HPDE6-E6E7 (cell line): Measurements from ENCODE around the gene MAGED4.
"Not testable (repeated sequence)": the region's sequence is repeated elsewhere in the genome, so short reads cannot be mapped to it uniquely, and the experiment has no call there.

ENCODE experiments used
- DNase-seq: peaks from one replicate; pipeline ENCODE4 v3.0.0; 2011; ENCODE audit warnings: missing footprints; ENCODE audit errors: extremely low spot score

Gene MAGED4, protein sequence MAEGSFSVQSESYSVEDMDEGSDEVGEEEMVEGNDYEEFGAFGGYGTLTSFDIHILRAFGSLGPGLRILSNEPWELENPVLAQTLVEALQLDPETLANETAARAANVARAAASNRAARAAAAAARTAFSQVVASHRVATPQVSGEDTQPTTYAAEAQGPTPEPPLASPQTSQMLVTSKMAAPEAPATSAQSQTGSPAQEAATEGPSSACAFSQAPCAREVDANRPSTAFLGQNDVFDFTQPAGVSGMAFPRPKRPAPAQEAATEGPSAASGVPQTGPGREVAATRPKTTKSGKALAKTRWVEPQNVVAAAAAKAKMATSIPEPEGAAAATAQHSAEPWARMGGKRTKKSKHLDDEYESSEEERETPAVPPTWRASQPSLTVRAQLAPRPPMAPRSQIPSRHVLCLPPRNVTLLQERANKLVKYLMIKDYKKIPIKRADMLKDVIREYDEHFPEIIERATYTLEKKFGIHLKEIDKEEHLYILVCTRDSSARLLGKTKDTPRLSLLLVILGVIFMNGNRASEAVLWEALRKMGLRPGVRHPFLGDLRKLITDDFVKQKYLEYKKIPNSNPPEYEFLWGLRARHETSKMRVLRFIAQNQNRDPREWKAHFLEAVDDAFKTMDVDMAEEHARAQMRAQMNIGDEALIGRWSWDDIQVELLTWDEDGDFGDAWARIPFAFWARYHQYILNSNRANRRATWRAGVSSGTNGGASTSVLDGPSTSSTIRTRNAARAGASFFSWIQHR

DNA sequence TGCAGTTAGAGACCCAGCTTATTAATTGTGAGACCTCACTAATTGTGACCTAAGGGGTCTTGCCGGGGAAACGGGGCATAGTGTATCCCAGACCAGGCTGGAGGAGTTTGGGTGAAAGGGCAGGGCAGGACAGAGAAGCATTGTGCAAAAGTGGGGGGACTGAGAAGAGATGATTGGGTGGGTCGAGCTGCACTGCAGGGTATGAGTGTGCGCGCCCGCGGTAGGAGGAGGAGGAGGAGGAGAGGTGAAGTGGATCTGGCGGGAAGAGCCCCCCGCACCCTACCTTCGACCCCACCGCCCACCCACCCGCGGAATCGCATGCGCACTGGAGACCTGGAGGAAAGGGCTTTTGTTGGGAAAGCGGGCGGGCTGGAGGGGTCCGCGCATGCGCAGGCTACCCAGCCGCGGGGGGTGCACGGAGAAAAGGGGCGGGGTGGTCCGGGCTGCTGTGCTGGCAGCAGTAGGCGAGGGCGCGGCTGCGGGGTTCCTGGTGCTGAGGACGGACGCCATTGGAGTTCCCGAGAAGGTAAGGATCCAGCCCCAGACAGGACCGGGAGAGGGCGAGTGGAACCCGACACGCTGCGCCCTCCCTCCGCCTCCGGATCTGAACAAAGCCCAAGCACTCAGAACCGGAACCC is at the start of gene MAGED4:
Gene MAGED4, plus strand, starts transcription at position 449 of the 638 bp plus-strand sequence. CDS start 1,035 bp downstream, outside the sequence.
- not testable (repeated sequence) for DNase-seq

DNA sequence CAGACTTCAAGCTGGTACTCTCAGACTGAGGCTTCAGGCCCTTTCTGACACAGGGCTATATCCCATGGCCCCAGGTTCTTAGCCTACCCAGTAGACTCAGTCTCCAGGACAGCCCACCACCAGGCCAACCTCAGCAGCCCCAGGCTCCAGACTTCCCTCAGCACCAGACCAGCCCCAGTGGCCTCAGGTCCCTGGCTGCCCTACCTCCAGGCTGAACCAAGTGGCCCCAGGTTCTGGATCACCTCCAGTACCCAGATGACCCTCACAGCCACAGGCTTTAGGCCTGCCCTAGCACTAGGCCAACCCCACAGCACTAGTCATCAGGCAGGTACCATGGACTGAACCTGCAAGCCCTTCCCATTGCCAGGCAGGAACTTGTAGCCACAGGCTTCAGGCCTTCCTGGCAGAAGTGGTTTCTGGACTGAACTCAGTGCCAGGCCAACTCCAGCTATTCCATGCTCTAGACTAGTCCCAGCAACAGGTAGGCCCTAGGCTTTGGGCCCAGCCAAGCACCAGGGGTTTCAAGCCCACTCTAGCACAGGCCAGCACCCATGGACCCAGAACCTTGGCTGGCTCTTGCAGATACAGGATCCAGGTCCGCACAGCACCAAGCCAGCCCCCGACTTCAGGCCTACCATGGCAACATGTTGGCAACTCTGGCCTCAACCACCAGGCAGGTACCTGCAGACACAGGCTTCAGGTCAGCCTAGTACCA is 45.7 kb upstream of the MAGED4 start:
- no peak for DNase-seq

DNA sequence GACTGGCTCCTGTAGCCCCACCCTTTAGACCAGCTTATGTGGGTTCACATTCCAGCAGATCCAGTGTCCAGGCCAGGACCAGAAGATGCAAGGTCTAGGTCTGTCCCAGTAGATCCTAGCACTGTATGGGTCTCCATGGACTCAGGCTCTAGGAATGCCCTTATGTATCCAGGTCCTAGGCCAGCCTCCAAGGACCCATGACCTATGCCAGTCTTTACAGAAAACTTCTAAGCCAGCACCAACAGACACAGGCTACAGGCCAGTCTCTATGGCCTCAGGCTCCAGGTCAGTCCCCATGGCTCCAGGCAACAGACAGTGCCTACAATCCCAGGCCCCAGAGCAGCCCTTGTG is 45.2 kb upstream of the MAGED4 start:
- DNase-seq = no peak

DNA sequence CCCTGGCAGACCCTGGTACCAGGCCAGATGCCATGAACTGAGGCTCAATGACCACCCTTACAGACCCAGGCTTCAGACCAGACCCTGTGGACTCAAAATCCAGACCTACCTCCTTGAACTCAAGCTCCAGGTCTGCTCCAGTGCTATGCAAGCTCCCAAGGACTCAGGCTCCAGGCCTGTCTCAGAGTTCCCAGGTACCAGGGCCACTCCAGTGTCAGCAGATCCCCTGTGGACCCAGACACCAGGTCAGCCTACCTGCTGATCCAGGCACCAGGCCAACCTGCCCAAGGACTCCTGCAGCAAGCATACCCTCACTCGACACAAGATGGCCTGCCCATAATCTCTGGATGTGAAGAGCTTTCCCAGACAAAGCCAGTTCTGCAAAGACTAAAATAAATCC is 44.7 kb upstream of the MAGED4 start:
- DNase-seq = no peak

DNA sequence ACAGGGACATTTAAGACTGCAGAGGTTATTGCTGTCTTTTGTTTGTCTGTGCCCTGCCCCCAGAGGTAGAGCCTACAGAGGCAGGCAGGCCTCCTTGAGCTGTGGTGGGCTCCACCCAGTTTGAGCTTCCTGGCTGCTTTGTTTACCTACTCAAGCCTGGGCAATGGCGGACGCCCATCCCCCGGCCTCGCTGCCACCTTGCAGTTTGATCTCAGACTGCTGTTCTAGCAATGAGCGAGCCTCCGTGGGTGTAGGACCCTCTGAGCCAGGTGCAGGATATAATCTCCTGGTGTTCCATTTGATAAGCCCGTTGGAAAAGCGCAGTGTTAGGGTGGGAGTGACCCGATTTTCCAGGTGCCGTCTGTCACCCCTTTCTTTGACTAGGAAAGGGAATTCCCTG is 34.0 kb upstream of the MAGED4 start:
- not testable (repeated sequence) for DNase-seq

DNA sequence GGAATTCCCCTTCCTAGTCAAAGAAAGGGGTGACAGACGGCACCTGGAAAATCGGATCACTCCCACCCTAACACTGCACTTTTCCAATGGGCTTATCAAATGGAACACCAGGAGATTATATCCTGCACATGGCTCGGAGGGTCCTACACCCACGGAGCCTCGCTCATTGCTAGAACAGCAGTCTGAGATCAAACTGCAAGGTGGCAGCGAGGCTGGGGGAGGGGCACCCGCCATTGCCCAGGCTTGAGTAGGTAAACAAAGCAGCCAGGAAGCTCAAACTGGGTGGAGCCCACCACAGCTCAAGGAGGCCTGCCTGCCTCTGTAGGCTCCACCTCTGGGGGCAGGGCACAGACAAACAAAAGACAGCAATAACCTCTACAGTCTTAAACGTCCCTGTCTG is 24.5 kb upstream of the MAGED4 start:
- not testable (repeated sequence) for DNase-seq

DNA sequence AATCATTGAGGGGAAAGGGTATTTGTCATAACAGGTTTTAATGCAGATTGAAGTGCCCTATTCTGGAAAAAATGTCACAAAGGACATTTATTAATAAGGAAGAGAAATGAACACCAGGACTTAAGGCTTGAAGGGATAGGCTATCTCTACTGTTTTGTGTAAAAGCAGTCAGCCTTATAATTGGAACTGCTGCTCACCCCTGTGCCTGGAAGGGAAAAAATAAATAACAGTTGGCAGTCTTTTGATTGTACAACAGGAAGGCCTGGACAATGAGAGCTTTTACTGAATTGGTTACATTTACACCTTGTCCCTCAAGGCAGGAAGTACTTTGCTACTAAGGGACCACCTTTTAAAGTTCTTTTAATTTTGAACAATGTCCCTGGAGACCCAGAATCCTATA is 17.8 kb upstream of the MAGED4 start:
- no peak for DNase-seq

DNA sequence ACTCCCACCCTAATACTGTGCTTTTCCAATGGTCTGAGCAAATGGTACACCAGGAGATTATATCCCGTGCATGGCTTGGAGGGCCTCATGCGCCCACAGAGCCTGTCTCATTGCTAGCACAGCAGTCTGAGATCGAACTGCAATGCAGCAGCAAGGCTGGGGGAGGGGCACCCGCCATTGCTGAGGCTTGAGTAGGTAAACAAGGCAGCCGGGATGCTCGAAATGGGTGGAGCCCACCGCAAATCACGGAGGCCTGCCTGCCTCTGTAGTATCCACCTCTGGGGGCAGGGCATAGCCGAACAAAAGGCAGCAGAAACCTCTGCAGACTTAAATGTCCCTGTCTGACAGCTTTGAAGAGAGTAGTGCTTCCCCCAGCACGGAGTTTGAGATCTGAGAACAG is 13.6 kb upstream of the MAGED4 start:
- not testable (repeated sequence) for DNase-seq

DNA sequence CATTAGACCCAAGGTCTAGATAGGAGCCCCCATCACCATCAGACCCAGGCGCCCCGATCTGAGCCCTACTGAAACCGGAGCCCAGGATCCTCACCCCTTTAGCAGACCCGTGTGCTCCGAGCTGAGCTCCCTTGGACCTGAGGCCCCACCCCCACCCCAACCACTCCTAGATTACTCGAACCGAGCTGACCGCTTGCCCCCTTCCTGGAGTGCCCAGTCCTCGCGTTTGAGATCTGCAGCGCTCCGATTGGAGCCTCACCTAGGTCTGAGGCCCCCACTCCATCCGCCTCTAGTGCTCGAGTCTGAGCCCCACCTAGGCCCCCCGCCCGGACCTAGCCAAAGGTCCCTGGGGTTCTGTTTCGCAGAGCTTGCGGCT is 378 bp downstream of the MAGED4 start:
- DNase-seq = not testable (repeated sequence)

DNA sequence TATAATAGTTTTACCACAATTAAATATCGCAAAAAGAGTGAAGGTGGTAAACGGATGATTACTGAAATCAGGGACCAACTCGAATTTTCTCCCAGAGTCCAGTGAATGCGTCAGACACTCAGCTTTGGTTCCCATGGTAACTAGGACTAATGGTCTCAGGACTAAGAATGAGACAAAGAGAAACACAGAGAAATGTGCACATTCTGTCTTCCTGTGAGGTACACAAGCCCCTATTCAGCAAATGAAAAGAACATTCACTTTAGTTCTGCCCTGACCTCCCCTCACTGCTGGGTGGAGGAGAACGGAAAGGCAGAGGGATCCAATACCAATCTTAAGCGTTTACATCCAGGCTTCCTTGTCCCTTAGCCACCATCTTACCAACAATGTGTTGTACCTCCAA is 26.7 kb downstream of the MAGED4 start:
- DNase-seq = not testable (repeated sequence)

DNA sequence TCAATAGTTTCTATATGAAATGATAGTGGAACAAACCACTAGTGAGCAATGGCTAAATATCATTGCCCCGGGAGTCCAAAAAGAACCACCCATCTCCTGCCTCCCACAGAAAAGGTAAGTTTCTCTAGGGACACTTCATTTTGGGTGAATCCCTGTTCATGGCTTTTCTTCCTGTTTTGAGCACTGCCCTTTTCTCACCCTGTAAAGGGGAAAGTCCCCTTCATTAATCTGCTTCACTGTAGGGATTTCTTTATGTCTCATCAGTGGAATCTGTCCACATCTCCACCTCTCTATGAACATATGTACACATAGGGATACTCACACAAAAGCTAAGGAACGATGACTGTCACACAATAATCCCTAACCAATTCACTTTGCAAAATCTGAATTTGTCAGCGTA is 28.6 kb downstream of the MAGED4 start:
- DNase-seq = no peak

DNA sequence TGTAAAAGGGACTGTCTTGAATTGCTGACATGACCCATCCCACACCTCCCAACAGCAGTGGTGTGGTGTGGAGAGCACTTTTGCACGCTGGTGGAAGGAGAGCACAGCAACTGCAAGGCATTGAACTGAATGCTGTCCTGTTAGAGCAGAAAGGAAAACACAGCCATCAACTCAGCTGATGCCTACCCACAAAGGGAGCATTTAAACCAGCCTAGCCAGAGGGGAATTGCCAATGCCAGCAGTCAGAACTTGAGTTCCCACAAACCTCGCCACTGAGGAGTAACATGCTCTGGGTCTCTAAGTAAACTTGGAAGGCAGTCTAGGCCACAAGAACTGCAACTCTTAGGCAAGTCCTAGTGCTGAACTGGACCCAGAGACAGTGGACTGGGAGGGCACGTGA is 31.9 kb downstream of the MAGED4 start:
- DNase-seq = no peak

DNA sequence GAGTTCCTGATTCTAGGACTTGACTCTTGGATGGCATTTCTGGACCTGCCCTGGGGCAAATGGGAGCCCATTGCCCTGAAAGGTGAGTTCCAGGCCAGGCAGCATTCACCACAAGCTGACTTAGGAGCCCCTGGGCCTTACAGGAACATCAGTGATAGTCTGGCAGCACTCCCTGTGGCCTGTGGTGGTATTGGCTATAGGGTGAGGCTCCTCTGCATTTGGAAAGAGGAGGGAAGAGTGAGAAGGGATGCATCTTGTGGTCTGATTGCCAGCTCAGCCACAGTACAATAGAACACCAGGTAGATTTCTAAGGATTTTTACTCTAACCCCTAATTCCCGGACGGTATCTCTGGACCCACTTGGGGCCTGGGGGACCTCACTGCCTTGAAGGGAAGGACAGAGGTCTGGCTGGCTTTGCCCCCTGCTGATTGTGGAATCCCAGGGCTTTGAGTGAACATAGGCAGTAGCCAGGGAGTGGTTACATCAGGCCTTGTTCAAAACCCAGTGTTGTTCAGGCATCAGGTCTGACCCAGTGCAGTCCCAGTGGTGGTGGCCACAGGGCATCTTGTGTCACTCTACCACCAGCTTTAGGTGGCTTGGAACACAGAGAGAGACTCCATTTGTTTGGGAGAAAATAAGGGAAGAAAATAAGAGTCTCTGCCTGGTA is 32.9 kb downstream of the MAGED4 start:
- no peak for DNase-seq

DNA sequence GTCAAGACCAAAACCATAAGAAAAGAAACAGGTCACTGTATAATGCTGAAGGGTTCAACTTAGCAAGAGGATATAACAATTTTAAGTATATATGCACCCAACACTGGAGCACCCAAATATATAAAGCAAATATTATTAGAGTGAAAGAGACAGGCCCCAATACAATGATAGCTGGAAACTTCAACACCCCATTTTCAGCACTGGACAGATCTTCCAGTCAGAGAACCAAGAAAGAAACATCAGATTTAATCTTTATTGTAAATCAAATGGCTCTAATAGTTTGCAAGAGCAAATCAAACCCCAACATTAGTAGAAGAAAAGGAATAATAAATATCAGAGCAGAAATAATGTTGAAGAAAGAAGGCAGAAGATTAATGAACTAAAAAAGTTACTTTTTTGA is 36.2 kb downstream of the MAGED4 start:
- no peak for DNase-seq
